ENCODE measurements around the gene BRK1.

DNA sequence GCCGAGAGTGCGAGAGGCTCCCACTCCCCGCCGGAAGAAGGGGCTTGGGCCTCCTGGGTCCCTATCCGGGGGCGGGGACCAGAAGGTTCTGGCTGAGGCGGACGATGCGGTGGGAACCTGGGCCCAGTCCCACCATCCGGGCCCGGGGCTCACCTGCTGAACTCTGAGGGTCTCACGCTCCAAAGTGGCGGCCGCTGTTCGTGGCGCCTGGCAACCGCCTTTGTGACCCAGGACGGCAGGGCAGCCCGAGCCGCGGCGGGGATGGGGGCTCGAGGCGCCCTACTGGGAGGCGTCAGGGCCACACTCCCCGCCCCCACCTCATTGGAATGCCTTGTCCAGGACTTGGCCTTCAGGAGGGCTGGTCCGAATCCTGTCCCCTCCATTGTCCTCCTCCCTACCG is 7.4 kb upstream of the BRK1 start, which contains the start of gene FANCD2OS:
- no peak for TF ChIP-seq EZH2 (IDR thresholded peaks at IDR 0.05; ENCODE audit: borderline replicate concordance, low read length)
- TF ChIP-seq, protein P1, sequence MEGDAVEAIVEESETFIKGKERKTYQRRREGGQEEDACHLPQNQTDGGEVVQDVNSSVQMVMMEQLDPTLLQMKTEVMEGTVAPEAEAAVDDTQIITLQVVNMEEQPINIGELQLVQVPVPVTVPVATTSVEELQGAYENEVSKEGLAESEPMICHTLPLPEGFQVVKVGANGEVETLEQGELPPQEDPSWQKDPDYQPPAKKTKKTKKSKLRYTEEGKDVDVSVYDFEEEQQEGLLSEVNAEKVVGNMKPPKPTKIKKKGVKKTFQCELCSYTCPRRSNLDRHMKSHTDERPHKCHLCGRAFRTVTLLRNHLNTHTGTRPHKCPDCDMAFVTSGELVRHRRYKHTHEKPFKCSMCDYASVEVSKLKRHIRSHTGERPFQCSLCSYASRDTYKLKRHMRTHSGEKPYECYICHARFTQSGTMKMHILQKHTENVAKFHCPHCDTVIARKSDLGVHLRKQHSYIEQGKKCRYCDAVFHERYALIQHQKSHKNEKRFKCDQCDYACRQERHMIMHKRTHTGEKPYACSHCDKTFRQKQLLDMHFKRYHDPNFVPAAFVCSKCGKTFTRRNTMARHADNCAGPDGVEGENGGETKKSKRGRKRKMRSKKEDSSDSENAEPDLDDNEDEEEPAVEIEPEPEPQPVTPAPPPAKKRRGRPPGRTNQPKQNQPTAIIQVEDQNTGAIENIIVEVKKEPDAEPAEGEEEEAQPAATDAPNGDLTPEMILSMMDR (IDR thresholded peaks at IDR 0.05; ENCODE audit: low read length): no peak
